ENCODE data around the gene PRDM11. TPM values are rescaled to one million over a fixed set of nuclear protein-coding genes. Genes with fewer than 3 reads are reported as not detected.

PRDM11 gene
- total and polyA plus RNA-seq, 2 donors from 2014 or later = 2.9 to 22.5 TPM

GRCh38 chr11:45225961-45226871, 79.8 kb downstream of the PRDM11 start:
- Histone ChIP-seq H3K27ac (ENCODE audit: low read depth in 2 of 2, low read length in 2 of 2) (no peak overlapping the region), H3K36me3 (ENCODE audit: control insufficient read depth in 2 of 3, insufficient read depth in 3 of 3, low read length in 3 of 3) (peaks cover 7 to 25% (median 9%) of the 10 kb centered on the region in 3 donors), H3K27me3 (ENCODE audit: control insufficient read depth, insufficient read depth, low read length) (no peaks in the 10 kb centered on the region), H3K4me3 (ENCODE audit: low read length in 3 of 3) (no peak overlapping the region), H3K4me1 (ENCODE audit: control insufficient read depth in 2 of 3, insufficient read depth in 2 of 3, low read depth in 1 of 3, low read length in 3 of 3) (no peaks in the 10 kb centered on the region), H3K9ac (ENCODE audit: low read length in 3 of 3) (no peak overlapping the region), H3K9me3 (ENCODE audit: control insufficient read depth in 2 of 3, insufficient read depth in 1 of 3, low read length in 3 of 3) (no peaks in the 10 kb centered on the region)
- DNase-seq (no peak), FAIRE-seq (no peak)
- TF ChIP-seq CTCF (IDR thresholded peaks at IDR 0.05; ENCODE audit: borderline replicate concordance, extremely low read depth, insufficient read depth) = no peak
- intact Hi-C loops (cut with DNase I) = no loop called here

- no peaks in the 10 kb centered on the region for H3K9me3 ChIP-seq (ENCODE audit: control insufficient read depth in 2 of 3, insufficient read depth in 1 of 3, low read length in 3 of 3)
- H3K27ac ChIP-seq (ENCODE audit: low read depth in 2 of 2, low read length in 2 of 2) = no peak overlapping the region
- no peak for TF ChIP-seq CTCF (IDR thresholded peaks at IDR 0.05; ENCODE audit: borderline replicate concordance, extremely low read depth, insufficient read depth)
- H3K4me3 ChIP-seq (ENCODE audit: low read length in 3 of 3) = no peak overlapping the region
- no peak for DNase-seq
- no peak for FAIRE-seq
- no peak overlapping the region for H3K9ac ChIP-seq (ENCODE audit: low read length in 3 of 3)
- H3K36me3 ChIP-seq (ENCODE audit: control insufficient read depth in 2 of 3, insufficient read depth in 3 of 3, low read length in 3 of 3) = peaks cover 7 to 25% (median 9%) of the 10 kb centered on the region in 3 donors
- intact Hi-C loops (cut with DNase I) = no loop called here
- H3K27me3 ChIP-seq (ENCODE audit: control insufficient read depth, insufficient read depth, low read length) = no peaks in the 10 kb centered on the region
- no peaks in the 10 kb centered on the region for H3K4me1 ChIP-seq (ENCODE audit: control insufficient read depth in 2 of 3, insufficient read depth in 2 of 3, low read depth in 1 of 3, low read length in 3 of 3)
Measured at GRCh38 chr11:45226901-45227300, 80.5 kb downstream of the PRDM11 start.

GRCh38 chr11:45227836-45228235, 81.4 kb downstream of the PRDM11 start:
- Histone ChIP-seq H3K4me1 (ENCODE audit: control insufficient read depth in 2 of 3, insufficient read depth in 2 of 3, low read depth in 1 of 3, low read length in 3 of 3) (no peaks in the 10 kb centered on the region), H3K4me3 (ENCODE audit: low read length in 3 of 3) (no peak overlapping the region), H3K27ac (ENCODE audit: low read depth in 2 of 2, low read length in 2 of 2) (no peak overlapping the region), H3K9ac (ENCODE audit: low read length in 3 of 3) (no peak overlapping the region), H3K9me3 (ENCODE audit: control insufficient read depth in 2 of 3, insufficient read depth in 1 of 3, low read length in 3 of 3) (no peaks in the 10 kb centered on the region), H3K27me3 (ENCODE audit: control insufficient read depth, insufficient read depth, low read length) (no peaks in the 10 kb centered on the region), H3K36me3 (ENCODE audit: control insufficient read depth in 2 of 3, insufficient read depth in 3 of 3, low read length in 3 of 3) (peaks cover 2 to 25% (median 9%) of the 10 kb centered on the region in 3 donors)
- no peak for FAIRE-seq
- intact Hi-C loops (cut with DNase I) = no loop called here
- no peak for TF ChIP-seq CTCF (IDR thresholded peaks at IDR 0.05; ENCODE audit: borderline replicate concordance, extremely low read depth, insufficient read depth)
- no peak for DNase-seq
